Stimulated activated CD8-positive, alpha-beta memory T cell treated with anti-CD3 and anti-CD28 coated beads, Interleukin-7, amount 100 ng/mL, for 24 hours (primary cell): ENCODE measurements around the gene ENPEP.
"Not testable (repeated sequence)": the region's sequence is repeated elsewhere in the genome, so short reads cannot be mapped to it uniquely, and the experiment has no call there.

ENCODE experiments used
- DNase-seq: peaks from one replicate; pipeline ENCODE4 v3.0.0-alpha.2; 2020; ENCODE audit warnings: low read depth

The ENPEP gene

DNA sequence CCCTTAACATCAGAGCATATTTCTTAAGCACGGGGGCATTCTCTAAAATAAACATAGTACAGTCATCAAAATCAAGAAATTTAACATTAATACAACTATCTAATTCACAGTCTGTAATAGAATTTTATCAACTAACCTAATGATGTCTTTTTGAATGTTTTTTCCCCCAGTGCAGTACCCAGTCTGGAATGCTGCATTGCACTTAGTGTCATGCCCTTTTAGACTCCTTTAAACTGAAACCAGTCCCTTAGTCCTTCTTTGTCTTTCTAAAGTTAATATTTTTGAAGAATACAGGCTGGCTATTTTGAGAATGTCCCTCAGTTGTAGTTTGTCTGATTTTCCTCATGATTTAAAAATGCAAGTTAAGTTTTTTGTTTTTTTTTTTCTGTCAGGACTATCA is 9.5 kb downstream of the ENPEP start:
- DNase-seq = no peak

DNA sequence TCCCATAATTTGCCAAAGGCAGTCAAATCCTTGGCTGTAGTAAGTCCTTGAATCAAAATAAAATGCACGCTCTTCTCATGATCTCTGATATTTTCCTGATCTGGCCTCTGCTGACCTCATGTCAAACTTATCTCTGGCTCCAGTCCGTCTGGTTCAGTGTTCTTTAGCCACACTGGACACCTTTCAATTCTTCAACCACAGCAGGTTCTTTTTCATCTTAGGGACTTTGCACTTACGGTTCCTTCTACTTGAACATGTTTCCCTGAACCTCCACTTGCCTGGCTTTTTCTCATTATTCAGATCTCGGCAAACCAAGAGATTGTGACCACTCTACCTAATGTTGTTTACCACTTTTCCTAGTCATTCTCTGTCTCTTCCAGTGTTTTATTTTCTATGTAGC is 10.3 kb downstream of the ENPEP start:
- DNase-seq = no peak

DNA sequence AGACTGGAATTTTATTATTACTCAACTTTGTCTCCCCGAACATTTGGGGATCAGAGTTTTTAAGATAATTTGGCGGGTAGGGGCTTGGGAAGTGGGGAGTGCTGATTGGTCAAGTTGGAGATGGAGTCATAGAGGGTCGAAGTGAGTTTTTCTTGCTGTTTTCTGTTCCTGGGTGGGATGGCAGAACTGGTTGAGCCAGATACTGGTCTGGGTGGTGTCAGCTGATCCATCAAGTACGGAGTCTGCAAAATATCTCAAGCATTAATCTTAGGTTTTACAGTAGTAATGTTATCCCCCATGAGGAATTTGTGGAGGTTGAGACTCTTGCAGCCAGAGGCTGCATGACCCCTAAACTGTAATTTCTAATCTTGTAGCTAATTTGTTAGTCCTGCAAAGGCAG is 10.9 kb downstream of the ENPEP start:
- DNase-seq = not testable (repeated sequence)

DNA sequence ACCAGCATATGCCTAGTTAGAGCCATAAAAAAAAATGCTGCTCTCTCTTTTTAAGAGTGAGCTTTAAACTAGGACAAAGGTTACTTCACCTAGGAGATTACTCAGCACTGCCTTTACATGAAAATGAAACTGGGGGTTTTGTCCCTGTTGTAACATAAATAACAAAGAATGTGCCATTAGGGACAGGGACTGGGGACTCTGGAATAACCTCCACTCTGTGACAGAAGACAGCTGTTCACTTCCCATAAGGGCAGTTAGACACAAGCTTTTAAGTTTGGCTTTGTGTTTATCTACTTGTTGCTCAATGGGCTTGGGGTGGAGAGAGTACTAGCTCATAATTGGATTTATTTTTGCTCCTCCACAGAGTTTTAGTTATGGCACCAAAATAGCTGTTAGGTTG is 11.9 kb downstream of the ENPEP start:
- no peak for DNase-seq

DNA sequence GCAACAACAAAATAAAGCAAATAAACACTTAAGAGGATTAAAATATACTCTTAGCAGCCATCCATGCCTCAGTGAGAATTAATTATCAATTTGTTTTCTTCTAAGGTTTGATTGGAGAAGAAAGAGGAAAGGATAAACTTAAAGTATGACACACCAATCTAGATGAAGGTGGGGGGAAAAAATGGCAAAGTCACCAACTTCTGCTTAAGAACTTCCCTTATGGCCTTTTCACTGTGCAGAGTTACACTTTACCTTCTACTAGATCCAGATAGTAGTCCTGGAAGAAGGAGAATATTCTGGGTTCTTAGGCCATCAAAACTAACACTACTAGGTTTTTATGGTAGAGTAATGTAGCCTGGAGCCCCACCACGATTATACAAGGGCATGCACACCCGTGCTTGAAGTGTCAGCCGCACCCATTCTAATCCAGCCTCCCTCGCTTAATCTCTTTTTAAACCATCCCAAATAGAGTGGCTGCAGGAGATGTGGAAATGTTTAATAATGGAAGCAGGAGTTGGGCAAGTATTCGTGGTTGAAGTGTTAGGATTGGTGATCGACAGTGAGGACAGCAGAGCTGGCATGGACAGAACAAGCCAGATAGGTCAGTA is 14.1 kb downstream of the ENPEP start:
- DNase-seq = no peak

DNA sequence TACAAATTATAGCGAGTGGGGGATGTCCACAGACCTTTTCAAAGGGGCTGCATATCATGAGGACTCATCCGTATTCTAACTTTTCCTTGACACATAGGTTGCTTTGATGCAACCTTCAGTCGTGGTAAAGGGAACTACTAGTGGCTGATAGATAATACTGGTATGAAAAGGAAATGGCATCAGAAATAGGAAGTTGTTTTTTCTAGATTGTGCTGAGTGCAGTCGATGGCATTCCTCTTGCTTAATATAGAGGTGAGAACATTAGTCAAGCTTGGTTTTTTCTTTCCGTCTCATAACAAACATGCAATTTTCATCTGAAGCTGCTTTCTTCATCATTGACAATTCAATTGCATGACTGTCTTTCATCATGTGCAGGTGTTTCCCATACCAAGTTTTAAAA is 16.6 kb downstream of the ENPEP start:
- no peak for DNase-seq

DNA sequence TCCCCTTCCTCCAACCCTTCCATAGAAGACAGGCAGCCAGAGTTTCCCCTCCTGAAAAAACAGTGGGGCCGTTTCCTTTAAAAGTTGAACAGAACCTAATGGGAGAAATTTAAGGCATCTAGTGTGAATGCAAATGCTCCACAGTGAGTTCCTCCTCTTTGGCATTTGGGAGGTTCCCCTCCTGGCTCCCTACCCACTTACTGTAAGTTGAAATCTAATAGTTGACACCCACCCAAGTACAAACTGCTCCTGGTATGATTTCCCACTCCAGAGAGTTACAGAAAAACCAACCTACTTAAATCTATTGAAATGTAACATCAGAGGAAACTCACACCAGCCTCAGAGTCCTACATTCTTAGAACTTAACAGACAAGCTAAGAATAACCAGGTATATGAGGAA is 17.6 kb downstream of the ENPEP start:
- no peak for DNase-seq

DNA sequence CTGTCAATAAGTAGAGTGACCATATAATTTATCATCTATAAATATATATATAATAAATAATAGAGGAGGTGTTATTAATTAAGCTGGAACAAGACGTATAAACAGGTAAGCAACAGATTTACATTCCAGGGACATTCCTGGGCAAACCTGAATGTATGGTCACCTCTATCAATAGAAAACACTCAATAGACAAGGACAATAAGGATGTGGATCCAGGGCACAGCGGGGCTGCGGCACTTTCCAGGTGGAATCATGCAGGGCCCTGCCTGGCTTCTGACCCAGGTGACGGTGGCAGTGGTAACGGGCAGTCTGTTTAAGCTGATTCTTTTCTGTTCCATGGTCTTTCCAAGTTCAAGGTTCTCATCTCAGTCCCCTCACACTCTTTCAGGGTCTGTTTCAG is 22.5 kb downstream of the ENPEP start:
- DNase-seq = no peak

DNA sequence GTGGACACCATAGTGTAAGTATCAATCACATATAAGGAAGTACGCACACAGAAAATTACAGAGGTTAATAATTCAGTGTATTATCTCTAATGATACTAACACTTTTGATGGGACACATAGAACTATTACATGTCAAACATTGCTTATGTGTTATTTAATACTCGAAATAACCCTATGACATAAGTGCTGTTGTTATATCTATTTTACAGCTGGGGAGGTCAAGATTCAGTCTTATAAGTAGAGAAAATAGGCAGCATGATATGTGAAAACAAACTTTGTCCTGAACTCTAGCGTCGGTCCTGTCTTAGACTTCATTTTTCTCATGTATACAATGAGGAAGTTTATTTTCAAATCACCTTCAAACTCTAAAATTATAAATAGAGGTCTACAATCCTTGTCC is 23.2 kb downstream of the ENPEP start:
- no peak for DNase-seq

DNA sequence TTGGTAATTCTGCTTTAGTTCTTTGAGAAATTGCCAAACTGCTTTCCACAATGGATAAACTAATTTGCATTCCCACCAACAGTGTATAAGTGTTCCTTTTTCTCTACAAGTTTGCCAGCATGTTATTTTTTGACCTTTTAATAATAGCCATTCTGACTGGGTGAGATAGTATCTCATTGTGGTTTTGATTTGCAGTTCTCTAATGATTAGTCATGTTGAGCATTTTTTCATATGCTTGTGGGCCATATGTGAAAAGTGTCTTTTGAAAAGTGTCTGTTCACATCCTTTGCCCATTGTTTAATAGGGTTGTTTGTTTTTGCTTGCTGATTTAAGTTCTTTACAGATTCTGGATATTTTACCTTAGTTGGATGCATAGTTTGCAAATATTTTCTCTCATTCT is 25.9 kb downstream of the ENPEP start:
- DNase-seq = no peak

DNA sequence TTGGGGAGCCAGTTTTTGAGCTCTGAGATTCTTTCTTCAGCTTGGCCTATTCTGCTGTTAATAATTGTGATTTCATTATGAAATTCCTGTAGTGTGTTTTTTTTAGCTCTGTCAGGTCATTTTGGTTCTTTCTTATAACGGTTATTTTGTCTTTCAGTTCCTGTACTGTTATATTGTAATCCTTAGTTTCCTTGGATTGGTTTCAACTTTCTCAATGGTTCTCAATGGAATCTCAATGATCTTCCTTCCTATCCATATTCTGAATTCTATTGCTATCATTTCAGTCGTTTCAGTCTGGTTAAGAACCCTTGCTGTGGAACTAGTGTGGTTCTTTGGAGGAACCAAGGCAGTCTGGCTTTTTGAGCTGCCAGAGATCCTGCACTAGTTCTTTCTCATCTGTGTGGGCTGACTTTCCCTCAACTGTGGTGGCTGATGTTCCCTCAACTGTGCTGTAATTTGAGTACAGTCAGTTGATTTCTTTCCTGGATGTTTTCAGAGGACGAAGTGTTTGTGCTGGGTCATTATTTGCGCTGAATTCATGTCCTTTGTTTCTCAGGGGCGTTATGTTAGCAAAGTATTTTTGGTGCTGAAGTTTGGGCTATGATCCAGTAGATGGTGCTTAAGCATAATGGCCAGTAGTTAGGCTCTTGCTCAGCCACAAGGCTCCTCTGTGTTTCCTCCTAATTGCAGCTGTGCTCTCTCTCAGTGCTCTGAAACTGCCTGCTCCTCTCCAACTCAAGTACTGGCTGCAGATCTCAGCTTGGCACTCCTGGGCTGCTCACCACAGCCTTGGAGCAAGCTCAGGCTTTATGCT is 27.5 kb downstream of the ENPEP start:
- DNase-seq = no peak

DNA sequence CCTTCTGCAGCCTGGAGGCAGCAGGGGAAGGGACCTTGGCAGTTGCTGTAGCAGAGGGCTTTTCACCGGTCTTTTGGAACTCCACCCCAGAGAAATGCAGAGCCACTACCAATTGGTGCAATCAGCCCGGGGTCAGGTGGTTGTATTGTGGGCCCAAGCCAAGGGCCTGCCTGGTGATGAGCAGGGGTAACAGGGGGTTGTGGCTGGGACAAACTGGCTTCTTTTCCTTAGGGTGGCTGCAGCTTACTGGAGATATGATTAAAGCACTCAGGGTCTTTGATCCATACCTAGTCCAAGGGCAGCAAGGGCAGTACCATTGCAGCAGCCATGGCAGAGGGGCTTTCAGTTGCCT is 28.1 kb downstream of the ENPEP start:
- DNase-seq = no peak

DNA sequence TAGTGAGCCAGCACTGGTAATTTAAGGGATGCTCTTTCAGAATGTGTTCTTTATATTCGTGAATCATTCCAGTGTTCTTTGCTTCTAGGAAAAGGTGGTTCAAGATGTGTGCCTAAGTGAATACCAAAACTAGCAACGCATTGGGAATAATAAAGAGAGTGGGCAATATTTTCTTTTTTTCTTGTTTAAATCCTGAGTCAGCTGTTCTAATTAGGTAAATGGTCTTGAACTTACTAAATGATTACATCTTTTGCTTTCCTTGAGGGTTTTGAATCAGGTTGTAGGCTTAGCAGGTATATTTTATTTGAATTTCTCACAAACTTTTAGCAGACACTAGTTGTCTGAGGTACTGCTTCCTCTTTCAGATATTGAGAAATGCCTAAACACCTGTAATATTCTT is 29.5 kb downstream of the ENPEP start:
- no peak for DNase-seq

DNA sequence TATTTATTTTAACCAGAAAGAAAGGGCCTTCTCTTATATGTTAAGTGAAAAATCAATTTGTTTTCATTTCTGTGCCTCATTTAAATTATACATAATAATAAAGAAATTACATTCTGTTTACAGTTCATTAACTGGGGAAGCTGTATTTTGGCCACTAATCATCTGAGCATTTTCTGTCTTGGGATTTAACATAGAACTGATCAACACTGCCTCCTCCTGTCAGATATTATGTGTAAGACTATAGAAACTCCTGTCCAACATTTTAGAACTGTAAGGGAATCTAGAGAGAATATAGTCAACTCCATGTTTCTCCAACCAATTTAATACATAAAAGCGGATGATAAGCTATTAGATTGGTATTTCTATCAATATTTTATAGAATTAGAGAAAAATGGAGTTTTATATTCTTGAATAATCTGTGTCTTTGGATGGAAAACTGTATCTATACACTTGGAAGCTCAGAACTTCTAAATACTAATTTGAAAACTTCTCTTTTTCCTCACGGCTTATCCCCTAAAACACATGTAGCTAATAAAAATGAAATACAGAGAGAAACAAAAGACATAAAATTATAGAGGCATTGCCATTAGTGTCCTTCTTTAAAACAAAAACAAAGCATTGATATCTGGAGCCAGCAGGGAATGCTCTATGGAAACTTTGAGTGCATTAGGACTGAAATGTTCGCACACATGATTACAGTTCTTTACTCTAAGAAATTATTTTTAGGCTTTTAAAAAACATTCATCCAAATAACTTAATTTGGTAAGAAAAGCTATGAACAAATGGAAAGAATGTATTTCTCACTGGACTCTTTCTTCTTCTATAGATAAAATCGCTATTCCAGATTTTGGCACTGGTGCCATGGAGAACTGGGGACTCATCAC is 33.1 kb downstream of the ENPEP start:
- no peak for DNase-seq

DNA sequence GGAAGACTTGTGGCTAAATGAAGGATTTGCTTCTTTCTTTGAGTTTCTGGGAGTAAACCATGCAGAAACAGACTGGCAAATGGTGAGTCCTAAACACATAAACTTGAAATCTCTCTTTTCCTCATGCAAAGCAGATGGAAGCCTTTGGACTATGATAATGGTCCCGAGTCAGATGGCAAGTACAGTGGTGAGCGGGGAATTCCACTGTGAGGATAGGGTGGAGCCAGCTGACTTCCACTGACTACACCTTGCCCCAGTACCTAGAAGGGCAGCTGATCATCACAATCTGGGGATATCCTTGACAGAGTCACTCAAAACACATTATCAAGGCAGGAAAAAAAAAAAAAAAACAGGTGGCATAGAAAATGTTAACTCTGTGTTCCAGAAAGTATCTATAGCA is 34.3 kb downstream of the ENPEP start:
- no peak for DNase-seq

DNA sequence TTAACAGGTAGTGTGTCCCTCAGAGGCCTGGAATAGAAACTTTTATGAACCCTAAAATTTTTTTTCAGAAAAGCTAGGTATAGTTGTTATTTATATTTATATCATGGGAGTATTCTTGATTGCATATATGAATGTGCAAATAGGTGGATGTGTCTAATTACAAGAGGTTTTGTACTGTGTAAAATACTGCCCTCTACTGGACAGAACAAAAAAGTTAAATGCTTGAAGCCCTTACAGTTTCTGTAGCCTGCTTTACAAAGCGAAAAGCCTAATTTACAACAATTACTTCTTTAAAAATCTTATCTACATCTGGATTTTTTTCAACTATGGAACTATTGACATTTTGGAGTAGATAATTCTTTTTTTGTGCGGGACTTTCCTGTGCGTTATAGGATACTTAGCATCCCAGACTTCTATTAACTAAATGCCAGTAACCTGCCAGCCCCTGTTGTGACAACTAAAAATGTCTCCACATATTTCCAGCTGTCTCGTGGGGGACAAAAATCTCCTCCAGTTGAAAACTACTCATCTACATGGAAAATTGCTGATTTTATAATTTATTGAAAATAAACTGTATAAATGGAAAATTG is 35.1 kb downstream of the ENPEP start:
- DNase-seq = no peak

DNA sequence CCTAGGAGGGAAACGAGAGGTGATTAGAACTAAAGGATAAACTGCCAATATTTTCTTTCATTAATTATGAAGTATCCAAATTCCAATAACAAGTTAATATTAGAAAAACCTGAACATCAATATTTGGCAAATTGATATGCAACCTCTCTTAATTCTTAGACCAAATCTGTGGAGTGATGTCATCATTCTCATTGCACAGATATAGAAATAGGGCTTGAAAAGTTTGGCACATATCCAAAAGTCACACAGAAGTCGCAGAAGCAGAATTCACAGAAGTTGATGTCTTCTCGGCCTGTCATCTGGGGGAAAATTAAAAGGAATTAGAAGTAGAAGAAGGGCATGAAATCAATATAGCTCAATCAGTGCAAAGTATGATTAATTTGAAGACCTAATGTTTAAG is 36.9 kb downstream of the ENPEP start:
- DNase-seq = no peak

DNA sequence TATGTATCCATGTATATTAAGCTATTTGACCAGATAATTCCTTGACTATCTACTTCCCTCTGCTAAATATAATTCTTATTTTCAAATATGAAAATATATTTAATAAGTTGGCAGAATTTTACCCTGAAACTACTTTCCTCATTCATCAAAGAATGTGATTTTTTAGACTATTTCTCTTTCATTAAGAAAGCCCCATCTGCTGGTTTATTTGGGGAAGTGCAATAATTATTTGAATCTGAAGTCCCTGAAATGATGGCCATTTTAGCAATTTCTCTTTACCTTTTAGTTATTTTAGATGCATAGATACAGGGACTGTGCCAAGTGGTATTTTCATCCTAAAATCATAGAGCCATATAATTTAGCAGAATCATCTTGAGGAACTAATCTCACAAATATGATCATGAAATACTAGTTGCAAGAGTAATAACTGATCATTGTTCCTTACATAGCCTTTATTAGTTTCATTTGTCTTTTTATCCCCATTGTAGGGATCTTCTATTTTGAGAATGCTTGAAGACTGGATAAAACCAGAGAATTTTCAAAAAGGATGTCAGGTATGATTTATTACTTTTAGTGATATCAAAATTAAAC is 39.0 kb downstream of the ENPEP start:
- no peak for DNase-seq

DNA sequence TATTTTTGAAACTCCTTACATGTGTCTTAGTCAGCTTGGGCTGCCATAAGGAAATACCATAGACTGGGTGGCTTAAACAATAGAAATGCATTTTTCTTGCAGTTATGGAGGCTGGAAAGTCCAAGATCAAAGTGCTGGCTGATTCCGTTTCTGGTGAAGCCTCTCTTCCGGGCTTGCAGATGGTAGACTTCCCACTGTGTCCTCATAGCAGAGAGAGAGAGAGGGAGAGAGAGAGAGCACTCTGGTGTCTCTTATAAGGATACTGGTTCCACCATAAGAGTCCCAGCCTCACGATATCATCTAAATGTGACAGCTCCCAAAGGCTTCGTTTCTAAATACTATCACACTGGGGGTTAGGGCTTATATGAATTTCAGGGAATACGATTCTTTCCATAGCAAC is 39.7 kb downstream of the ENPEP start:
- no peak for DNase-seq

DNA sequence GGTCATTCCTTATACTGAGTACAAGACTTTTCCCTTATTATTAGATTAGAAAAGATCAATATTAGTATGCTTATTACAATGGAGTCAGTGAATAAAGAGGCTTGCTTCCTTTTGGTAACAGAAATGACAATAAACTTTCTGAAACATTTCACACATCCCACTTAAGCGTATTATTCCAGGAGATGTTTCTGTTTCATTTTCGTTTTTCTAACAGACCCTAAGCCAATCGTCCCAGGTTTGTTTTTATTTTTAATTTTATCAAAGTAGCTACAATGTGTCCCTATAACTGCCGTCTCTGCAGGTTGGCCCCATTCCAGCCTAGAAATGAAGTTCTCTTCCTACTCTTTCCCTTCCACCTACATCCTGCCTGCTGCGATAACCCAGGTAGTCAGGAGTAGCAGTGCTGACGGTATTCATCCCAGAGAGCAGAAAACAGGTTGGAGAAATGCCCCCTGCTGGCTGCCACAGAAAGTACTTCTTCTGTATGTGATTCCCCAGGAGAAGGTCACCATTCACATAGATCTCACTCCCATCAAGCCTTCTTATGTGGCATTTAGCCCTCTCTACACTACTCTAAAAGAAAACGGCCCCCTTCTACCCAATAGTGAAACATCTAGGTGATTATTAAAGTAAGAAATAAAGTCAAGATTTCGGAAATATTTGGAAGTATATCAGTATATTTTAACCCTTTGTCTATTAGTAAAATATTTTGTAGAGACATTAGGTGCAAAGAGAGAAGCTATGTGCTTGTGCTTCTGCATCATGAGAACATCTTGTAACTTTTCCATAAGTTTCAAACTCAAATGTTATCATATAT is 40.4 kb downstream of the ENPEP start:
- peak; percentile 49 for DNase-seq

DNA sequence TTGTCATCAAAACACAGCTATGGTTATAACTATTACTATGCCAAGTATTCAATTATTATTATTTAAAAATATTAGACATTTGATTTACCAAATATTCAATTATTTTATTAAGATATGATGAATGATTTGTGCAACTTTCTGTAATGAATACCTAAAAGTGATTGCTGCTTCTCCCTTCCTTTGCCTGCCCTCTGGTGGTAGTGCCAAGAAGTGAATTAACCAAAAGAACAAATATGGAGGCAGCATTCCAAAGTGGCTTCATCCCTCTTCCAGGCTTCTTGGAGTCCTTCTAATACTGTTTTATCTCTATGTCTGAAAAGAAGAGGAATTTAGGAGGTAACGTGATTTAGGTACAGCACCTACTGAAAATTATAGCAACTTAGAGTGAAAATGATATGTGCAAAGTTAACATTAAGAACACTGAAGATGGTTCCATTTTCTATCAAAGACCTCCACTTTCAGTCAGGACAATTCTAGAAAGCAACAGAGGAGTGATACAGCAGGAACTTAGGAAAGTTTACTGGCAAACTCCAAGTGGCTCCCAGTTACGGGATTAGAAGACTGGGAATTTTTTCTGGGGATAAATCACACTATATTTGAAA is 43.0 kb downstream of the ENPEP start:
- DNase-seq = no peak
